Thoracic aorta (tissue), 2 donors: ENCODE data around the gene NKX2-3. TPM values are rescaled to one million over a fixed set of nuclear protein-coding genes. Genes with fewer than 3 reads are reported as not detected.

Experiments used
- ATAC-seq: fragments of 150-250 bp; one replicate; pipeline ENCODE4 v1.8.0; 2017; ENCODE audit warnings: low read depth; ENCODE audit not compliant: insufficient number of reproducible peaks, low FRiP score
- DNase-seq: peaks from one replicate; pipeline ENCODE4 v3.0.0-alpha.2; 2020; ENCODE audit warnings: low spot score
- H3K27ac ChIP-seq, 2 donors: fragments of 200-600 bp; sonication (generic); 1 replicate in 1 of 2; 2 replicates in 1 of 2; pipeline ENCODE4 v1.5.1; 2016; ENCODE audit warnings: mild to moderate bottlenecking in 2 of 2, moderate library complexity in 2 of 2
- H3K27me3 ChIP-seq: fragments of 200-600 bp; sonication (generic); replicated peaks from 2 replicates; pipeline ENCODE4 v1.6.0; 2016; ENCODE audit warnings: mild to moderate bottlenecking; ENCODE audit not compliant: insufficient read depth
- H3K36me3 ChIP-seq: fragments of 200-600 bp; sonication (generic); one replicate; pipeline ENCODE4 v1.5.1; 2016
- H3K4me1 ChIP-seq, 2 donors: fragments of 200-600 bp; sonication (generic); 1 replicate in 1 of 2; 2 replicates in 1 of 2; pipeline versions ENCODE4 v1.5.1 to v1.6.0; 2016; ENCODE audit warnings: low read depth in 2 of 2, mild to moderate bottlenecking in 1 of 2; ENCODE audit not compliant: control insufficient read depth in 1 of 2
- H3K4me3 ChIP-seq: fragments of 200-600 bp; sonication (generic); 2 replicates; pipeline ENCODE4 v1.5.1; 2016; ENCODE audit warnings: mild to moderate bottlenecking
- H3K9me3 ChIP-seq: fragments of 200-600 bp; sonication (generic); 2 replicates; pipeline ENCODE4 v1.5.1; 2016
- total RNA-seq, 2 donors: library from RNA; depleted of rRNA; stranded (reverse); fragments of >200 nt; gene quantifications; one replicate each; pipeline versions ENCODE4 v1.1.0 to v1.2.3, GENCODE V29; 2016
- TF ChIP-seq, protein P1 (sequence below): fragments of 200-600 bp; sonication (generic); IDR thresholded peaks from one replicate; pipeline ENCODE4 v1.5.1; 2019; ENCODE audit warnings: antibody characterized with exemption

Gene NKX2-3
- total RNA-seq, 2 donors from 2014 or later, result 0.42 TPM; not detected in 1

DNA sequence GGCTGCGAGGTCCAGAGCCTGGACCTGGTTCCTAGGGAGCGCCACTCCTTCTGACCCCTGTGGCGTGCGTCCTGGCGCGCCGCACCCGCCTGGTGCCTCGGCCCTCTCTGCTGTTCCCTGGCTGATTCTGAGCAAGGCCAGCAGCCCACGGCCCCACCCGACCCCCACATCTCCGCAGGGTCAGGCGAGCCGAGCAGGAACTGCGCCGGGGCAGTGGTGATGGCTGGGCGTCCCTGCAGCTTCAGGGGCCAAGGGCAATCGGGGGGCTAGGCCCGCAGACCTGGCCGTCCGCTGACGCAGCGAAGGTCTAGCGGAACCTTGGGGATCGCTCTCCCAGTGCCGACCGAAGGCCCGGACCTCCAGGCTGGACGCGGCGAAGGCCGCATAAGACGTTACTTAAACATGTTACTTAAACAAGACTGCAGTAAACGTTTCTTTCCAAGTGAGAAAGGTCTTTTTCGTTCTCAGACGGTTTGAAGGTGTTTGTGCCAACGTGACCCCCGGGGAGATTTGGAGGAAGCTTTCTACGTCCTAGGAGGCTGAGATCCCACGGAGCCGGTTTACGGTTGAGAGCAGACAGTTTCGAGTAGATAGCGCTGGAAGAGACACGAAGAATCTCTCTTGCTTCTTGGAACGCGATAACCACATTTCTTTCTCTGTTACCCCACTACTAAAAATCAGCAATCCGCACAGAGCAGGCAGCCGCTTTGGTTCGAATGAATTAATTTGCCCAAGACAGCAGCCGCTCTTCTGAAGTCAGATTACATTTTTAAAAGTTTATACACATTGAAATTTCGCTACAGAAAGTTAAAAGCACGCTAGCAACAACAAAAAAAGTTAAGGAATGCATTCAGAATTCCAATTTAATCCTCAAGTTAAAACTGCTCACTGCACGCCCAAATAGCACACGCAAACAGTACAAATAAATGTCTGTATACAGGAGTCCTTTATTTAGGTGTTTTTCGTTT lies 4.9 kb upstream of the NKX2-3 start:
- no peak overlapping the region for H3K4me3 ChIP-seq
- no peaks in the 10 kb centered on the region for H3K9me3 ChIP-seq
- TF ChIP-seq, protein P1, sequence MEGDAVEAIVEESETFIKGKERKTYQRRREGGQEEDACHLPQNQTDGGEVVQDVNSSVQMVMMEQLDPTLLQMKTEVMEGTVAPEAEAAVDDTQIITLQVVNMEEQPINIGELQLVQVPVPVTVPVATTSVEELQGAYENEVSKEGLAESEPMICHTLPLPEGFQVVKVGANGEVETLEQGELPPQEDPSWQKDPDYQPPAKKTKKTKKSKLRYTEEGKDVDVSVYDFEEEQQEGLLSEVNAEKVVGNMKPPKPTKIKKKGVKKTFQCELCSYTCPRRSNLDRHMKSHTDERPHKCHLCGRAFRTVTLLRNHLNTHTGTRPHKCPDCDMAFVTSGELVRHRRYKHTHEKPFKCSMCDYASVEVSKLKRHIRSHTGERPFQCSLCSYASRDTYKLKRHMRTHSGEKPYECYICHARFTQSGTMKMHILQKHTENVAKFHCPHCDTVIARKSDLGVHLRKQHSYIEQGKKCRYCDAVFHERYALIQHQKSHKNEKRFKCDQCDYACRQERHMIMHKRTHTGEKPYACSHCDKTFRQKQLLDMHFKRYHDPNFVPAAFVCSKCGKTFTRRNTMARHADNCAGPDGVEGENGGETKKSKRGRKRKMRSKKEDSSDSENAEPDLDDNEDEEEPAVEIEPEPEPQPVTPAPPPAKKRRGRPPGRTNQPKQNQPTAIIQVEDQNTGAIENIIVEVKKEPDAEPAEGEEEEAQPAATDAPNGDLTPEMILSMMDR, result no peak
- no peak for DNase-seq
- H3K27ac ChIP-seq, result no peak overlapping the region
- H3K4me1 ChIP-seq, result peaks cover 3% of the 10 kb centered on the region in 2 donors
- no peak for ATAC-seq
- no peaks in the 10 kb centered on the region for H3K36me3 ChIP-seq
- peaks cover 13% of the 10 kb centered on the region for H3K27me3 ChIP-seq

DNA sequence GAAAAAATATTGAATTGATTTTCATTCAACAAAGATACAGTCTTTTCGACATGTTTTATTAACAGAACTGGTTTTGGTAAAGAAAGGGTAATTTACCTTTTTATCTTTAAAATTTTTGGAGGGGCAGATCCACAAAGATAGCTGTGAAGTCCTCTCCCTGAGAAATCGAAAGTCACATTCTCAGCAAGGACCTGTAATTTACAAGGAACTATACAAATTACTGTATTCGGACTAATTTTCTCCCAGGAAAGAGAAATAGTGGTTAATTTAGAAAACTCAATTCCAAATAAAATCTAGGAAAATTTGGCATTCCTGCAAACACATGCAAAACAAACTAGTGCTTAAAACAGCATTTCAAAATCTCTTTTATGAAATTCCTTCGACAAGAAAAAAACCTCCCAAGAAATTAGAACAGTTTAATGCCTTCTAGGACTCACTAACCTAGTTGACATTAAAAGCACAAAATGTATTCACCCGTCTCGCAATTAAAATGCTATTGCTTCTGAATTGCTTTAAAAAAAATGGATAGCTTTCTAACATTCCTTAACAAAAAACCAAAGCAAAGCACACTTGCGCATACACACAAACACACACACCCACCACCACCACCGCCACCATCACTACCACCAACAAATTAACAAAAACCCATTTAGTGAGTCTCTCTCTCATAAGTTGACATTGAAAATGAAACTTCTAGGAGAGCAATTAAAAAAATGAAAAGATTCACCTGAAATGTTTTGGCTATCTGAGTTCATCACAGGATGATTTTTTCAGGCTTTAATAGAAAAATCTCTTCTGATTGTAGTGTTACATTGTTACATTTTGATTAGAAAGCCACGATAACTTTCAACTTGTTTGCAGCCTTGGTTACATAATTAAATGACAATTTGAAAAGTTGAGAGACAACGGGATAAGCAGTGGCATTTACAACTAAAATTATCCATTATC lies 4.0 kb upstream of the NKX2-3 start:
- DNase-seq, result no peak
- Histone ChIP-seq H3K4me3 (no peak overlapping the region), H3K9me3 (no peaks in the 10 kb centered on the region), H3K27ac (no peak overlapping the region), H3K36me3 (no peaks in the 10 kb centered on the region), H3K27me3 (peaks cover 22% of the 10 kb centered on the region), H3K4me1 (peaks cover 3 to 8% of the 10 kb centered on the region in 2 donors)
- TF ChIP-seq, protein P1, result no peak
- no peak for ATAC-seq

DNA sequence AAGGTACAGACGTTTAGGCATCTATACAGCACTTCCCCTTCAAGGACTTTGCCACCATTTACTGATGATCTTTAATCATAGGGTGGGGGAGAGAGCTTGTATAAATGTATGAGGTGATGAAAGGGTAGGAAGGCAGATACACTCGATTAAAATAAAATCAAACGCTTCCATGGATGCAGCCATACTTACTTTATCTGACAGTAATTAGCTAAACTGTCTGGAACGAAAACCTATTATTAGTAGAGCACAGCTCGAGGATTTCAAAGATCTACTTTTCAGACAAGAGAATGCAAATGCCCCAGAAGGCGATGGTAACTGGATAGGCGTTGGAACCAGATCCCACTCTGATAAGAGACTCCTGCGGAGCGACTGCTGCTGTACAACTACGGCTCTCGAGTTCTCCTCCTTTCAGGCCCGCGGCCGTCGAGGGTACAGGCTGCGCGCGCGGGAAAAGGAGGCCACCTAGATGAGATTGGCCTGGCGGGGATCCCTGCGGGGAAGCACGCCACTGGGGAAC lies 3.1 kb upstream of the NKX2-3 start:
- Histone ChIP-seq H3K36me3 (no peaks in the 10 kb centered on the region), H3K27me3 (peaks cover 22% of the 10 kb centered on the region), H3K9me3 (no peaks in the 10 kb centered on the region), H3K27ac (no peak overlapping the region), H3K4me3 (no peak overlapping the region), H3K4me1 (peaks cover 3 to 12% of the 10 kb centered on the region in 2 donors)
- no peak for ATAC-seq
- TF ChIP-seq, protein P1, result no peak
- DNase-seq, result no peak

DNA sequence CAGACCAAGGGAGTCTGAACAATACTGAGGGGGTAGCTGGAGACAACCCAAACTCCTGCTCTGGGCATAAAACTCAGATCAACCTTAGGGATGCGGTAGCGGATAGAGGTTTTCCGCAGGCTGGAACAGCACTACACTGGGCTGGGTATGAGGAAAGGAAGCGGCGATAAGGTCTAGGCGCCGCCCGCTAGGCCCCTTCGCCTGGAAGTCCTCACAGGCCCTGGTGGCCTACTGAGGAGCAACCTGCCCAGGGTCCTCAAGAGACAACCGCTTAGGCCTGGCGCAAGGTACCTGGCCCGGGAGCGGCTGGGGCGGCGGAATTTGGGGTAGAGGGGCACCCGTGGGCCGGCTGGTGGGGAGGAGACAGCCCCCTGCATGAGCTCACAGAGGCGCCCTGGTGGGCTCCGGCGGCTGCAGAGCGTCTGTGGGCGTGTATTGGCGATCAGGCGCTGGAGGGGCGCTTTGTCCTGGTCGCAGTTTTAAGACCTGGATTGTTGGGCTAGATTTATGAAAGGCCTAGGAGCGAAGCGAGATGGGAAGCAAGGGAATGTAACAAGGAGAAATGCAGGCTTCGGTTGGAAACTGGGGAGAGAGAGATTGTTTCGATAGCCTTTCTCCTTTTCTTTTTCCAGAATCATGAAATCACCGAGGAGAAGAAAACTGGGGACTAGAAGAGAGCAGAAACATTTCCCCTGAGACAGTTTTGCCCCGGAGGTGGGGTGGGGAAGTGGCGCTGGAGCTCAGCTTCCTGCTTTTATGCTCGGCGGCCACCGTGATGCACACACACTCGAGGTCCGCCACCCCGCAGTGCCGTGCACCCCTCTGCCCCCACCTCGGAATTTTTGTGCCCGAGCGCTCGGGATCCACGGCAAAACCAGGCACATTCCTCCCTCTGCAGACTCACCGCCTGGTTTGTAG lies 2.4 kb upstream of the NKX2-3 start:
- H3K4me3 ChIP-seq, result no peak overlapping the region
- no peak overlapping the region for H3K27ac ChIP-seq
- DNase-seq (no peak), ATAC-seq (no peak)
- H3K27me3 ChIP-seq, result peaks cover 22% of the 10 kb centered on the region
- H3K9me3 ChIP-seq, result no peaks in the 10 kb centered on the region
- peaks cover 3 to 17% of the 10 kb centered on the region in 2 donors for H3K4me1 ChIP-seq
- no peaks in the 10 kb centered on the region for H3K36me3 ChIP-seq
- TF ChIP-seq, protein P1, result no peak
